Endothelial cell of umbilical vein (primary cell): ENCODE results near the gene MAML3. TPM values are rescaled to one million over a fixed set of nuclear protein-coding genes. Genes with fewer than 3 reads are reported as not detected.
A peak's percentile ranks its signal among the peaks of the same experiment; 100 is the strongest.

Source experiments
- BruUV-seq: library from RNA; stranded (reverse); fragments of 400-500 nt; replicated peaks from 2 replicates; lab custom pipeline; 2021; lab: Mats Ljungman, UMichigan
- CTCF ChIA-PET: fragments of 300-600, 350-600 bp; sonication (Branson Sonifier 250); formaldehyde crosslinking; loops from one replicate; lab custom pipeline; 2021; ENCODE audit warnings: antibody characterized with exemption, inconsistent platforms; lab: Charles Lee
- POLR2A ChIA-PET: fragments of 300-600, 350-600 bp; sonication (Branson Sonifier 250); formaldehyde crosslinking; loops from one replicate; lab custom pipeline; 2021; ENCODE audit warnings: antibody characterized with exemption, inconsistent platforms; lab: Charles Lee
- DNase-seq: peaks from one replicate; pipeline ENCODE4 v3.0.0-alpha.2; 2011; ENCODE audit warnings: low read depth, low spot score
- FAIRE-seq: peaks from 2 replicates; lab custom pipeline; 2011; peaks lifted over from hg19 to GRCh38; lab: Jason Lieb, UNC
- H2AFZ ChIP-seq: 2 replicates; pipeline ENCODE4 v1.6.0; 2012; ENCODE audit warnings: low read depth, low read length, control low read depth, inconsistent platforms
- H3K27ac ChIP-seq: 2 replicates; pipeline ENCODE4 v1.5.1; 2011; ENCODE audit warnings: low read depth, mild to moderate bottlenecking, control low read depth, low read length, moderate library complexity; ENCODE audit not compliant: insufficient read depth
- H3K27me3 ChIP-seq, 2 experiments: 2 replicates each; pipeline versions ENCODE4 v1.6.0 to v1.6.1; 2011; ENCODE audit warnings: low read length in 2 of 2, mixed read lengths in 1 of 2; ENCODE audit not compliant: control insufficient read depth in 2 of 2, insufficient read depth in 2 of 2
- H3K36me3 ChIP-seq, 2 experiments: 2 replicates in 1 of 2; 3 replicates in 1 of 2; pipeline ENCODE4 v1.5.1; 2011; ENCODE audit warnings: low read length in 2 of 2, mild to moderate bottlenecking in 1 of 2, moderate library complexity in 1 of 2; ENCODE audit not compliant: control insufficient read depth in 2 of 2, insufficient read depth in 2 of 2; ENCODE audit errors: extremely low read depth in 1 of 2
- H3K4me1 ChIP-seq: 3 replicates; pipeline ENCODE4 v1.5.1; 2011; ENCODE audit warnings: mild to moderate bottlenecking, low read length; ENCODE audit not compliant: control insufficient read depth, insufficient read depth; ENCODE audit errors: extremely low read depth
- H3K4me2 ChIP-seq: 2 replicates; pipeline ENCODE4 v1.6.1; 2011; ENCODE audit warnings: low read length, control low read depth, mixed read lengths; ENCODE audit not compliant: insufficient read depth
- H3K4me3 ChIP-seq, 3 experiments: fragments of 200-600 bp in 1 of 3; sonication (generic), shearing (Covaris generic) in 1 of 3; replicated peaks in 1 of 3; 2 replicates each; pipeline ENCODE4 v1.5.1; 2011 to 2016; ENCODE audit warnings: control low read depth in 3 of 3, low read length in 3 of 3, mild to moderate bottlenecking in 2 of 3, inconsistent platforms in 1 of 3, low read depth in 1 of 3, moderate library complexity in 1 of 3; ENCODE audit not compliant: insufficient read depth in 1 of 3
- H3K79me2 ChIP-seq: 2 replicates; pipeline ENCODE4 v1.6.0; 2012; ENCODE audit warnings: low read length, inconsistent platforms; ENCODE audit not compliant: control insufficient read depth, insufficient read depth
- H3K9ac ChIP-seq: replicated peaks from 2 replicates; pipeline ENCODE3; 2011; ENCODE audit warnings: low read length, control low read depth; ENCODE audit not compliant: insufficient read depth; ENCODE audit errors: extremely low read depth
- H3K9me1 ChIP-seq: replicated peaks from 3 replicates; pipeline ENCODE4 v1.6.0; 2011; ENCODE audit warnings: mild to moderate bottlenecking, low read length; ENCODE audit not compliant: control insufficient read depth, insufficient read depth; ENCODE audit errors: extremely low read depth
- H3K9me3 ChIP-seq: replicated peaks from 2 replicates; pipeline ENCODE4 v1.5.1; 2012; ENCODE audit warnings: low read length, inconsistent platforms; ENCODE audit not compliant: control insufficient read depth, insufficient read depth
- H4K20me1 ChIP-seq: replicated peaks from 2 replicates; pipeline ENCODE3; 2011; ENCODE audit warnings: mild to moderate bottlenecking, low read length; ENCODE audit not compliant: control insufficient read depth, insufficient read depth; ENCODE audit errors: extremely low read depth
- EZH2 ChIP-seq: IDR thresholded peaks from 2 replicates; pipeline ENCODE4 v1.6.1; 2012; ENCODE audit warnings: borderline replicate concordance, low read depth, mild to moderate bottlenecking, moderate library complexity, low read length, inconsistent platforms; ENCODE audit not compliant: severe bottlenecking
- FOS ChIP-seq: IDR thresholded peaks from 2 replicates; pipeline ENCODE4 v1.6.1; 2011; ENCODE audit warnings: mild to moderate bottlenecking, low read length, moderate library complexity, borderline replicate concordance; ENCODE audit not compliant: insufficient read depth
- GATA2 ChIP-seq: IDR thresholded peaks from 2 replicates; pipeline ENCODE4 v1.7.0; 2011; ENCODE audit warnings: low read depth, mild to moderate bottlenecking, moderate library complexity, mixed read lengths, low read length; ENCODE audit not compliant: insufficient read length, insufficient read depth
- JUN ChIP-seq: IDR thresholded peaks from 2 replicates; pipeline ENCODE4 v1.6.1; 2011; ENCODE audit warnings: borderline replicate concordance, low read depth; ENCODE audit not compliant: insufficient read length, insufficient read depth
- MYC ChIP-seq: IDR thresholded peaks from one replicate; pipeline ENCODE4 v1.6.1; 2011; ENCODE audit warnings: mild to moderate bottlenecking, low read depth, low read length
- POLR2AphosphoS5 ChIP-seq: IDR thresholded peaks from 2 replicates; pipeline ENCODE4 v1.6.1; 2012; ENCODE audit warnings: low read depth, mild to moderate bottlenecking, control low read depth, low read length, moderate library complexity; ENCODE audit not compliant: insufficient read depth
- dilution Hi-C: fragments of 300-500 bp; cut with MboI; formaldehyde crosslinking; loops from one replicate; pipeline ENCODE4 v1.15.0; 2019; ENCODE audit warnings: low sequenced_read_pairs; ENCODE audit not compliant: extremely low pct_ligation_motif_present
- intact Hi-C: fragments of 100-400 bp; cut with micrococcal nuclease; formaldehyde crosslinking; loops from one replicate; pipeline ENCODE4 v1.10.0; 2022
- polyA plus RNA-seq, 4 experiments: library from polyadenylated mRNA; depleted of rRNA in 3 of 4; stranded (reverse) in 3 of 4; unstranded in 1 of 4; fragments of >200 nt; gene quantifications; 2 replicates each; pipeline versions ENCODE4 v1.2.1 to v1.2.3, GENCODE V29; 2011 to 2012; ENCODE audit warnings: missing spikeins in 1 of 4
- total RNA-seq: library from RNA; stranded (reverse); gene quantifications from 2 replicates; pipeline ENCODE4 v1.2.3, GENCODE V29; 2021
- TF ChIP-seq, protein P1 (sequence below): IDR thresholded peaks from 2 replicates; pipeline ENCODE4 v1.6.1; 2011; ENCODE audit not compliant: insufficient read depth, insufficient read length

Gene MAML3
- total and polyA plus RNA-seq, 2 donors (not counting 3 experiments of a cell fraction or from before 2014, with no cell fraction given) = 14.0 to 20.3 TPM

DNA sequence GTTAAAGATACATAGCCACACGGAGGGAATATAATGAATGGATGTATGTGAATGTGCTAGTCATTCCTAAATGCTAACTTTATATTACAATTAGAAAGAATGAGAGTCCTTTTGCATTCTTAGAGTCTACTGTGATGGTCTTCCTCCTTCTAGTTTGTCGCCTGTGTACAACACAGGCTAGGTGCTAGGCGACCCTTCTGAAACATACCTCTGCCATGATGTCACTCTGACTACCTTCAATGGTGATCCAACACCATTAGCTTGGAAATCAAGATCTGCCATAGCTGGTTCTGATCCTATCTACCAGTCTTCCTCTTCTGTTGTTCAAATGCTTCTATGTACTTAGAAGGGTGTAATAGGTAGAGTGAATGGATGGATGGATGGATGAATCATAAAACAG, 337.1 kb downstream of the MAML3 start:
- TF ChIP-seq JUN (peak; percentile 1), MYC (no peak)
- no peak overlapping the region for H3K27ac ChIP-seq
- H4K20me1 ChIP-seq = no peaks in the 10 kb centered on the region
- H3K4me1 ChIP-seq = peaks cover 22% of the 10 kb centered on the region
- no peak overlapping the region for H2AFZ ChIP-seq
- POLR2A ChIA-PET = no interaction called here
- DNase-seq (no peak), FAIRE-seq (no peak)
- H3K4me3 ChIP-seq = no peak overlapping the region
- H3K79me2 ChIP-seq = no peaks in the 10 kb centered on the region
- no peak overlapping the region for H3K9ac ChIP-seq
- dilution Hi-C loops = no loop called here
- H3K27me3 ChIP-seq = no peaks in the 10 kb centered on the region
- no peaks in the 10 kb centered on the region for H3K9me1 ChIP-seq
- H3K4me2 ChIP-seq = no peak overlapping the region
- BruUV-seq = no TSS peak
- CTCF ChIA-PET = interaction anchor here (1.1 to 2.6 kb wide), 2 partner anchors 53 to 76 kb away, joined by 3 to 6 read pairs; no protein-coding TSS in a partner anchor
- intact Hi-C loops = loop anchor here (1.0 to 5.0 kb wide), 5 partner anchors 48 to 275 kb away; no protein-coding TSS in a partner anchor
- no peaks in the 10 kb centered on the region for H3K36me3 ChIP-seq
- no peaks in the 10 kb centered on the region for H3K9me3 ChIP-seq

DNA sequence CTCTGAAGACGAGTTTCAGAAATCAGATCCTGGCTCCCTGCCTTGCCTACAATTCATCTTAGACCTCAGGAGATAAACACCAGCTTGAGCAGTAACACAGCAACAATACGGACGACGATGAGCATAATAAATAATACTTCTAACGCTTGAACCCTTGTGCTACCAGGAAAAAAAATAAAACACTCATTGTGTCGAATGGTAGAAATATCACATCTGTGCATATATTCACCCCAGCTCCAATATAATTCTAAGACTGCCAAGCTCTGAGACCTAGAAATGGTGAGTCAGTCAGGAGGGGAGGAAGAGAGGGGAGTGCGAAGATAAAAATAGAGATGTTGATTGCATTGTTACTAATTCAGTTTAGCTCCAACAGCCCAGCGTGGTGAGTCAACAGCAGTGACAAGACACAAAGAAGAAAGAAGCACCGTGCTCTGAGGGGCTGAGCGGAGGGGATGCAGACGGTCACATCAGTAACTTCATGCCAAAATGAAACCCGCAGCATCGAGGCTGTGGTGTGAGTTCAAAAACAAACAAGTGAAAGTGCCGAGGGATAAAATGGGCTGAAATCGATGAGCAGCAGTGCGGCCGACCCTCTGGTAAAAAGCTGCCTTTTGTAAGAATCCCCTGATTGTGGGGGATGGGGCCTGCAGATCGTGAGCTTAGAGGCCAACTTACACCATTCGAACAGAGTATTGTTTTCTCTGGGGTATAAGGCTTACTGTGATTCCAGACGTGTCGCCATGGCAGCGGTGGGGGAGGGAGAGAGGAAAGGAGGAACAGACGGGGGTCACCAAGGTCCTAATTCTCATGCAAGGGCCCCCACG, 338.0 kb downstream of the MAML3 start:
- FAIRE-seq (peak; percentile 89), DNase-seq (peak; percentile 94)
- H3K27me3 ChIP-seq = no peaks in the 10 kb centered on the region
- BruUV-seq = TSS peak; percentile 91
- no peaks in the 10 kb centered on the region for H3K79me2 ChIP-seq
- ChIA-PET CTCF (interaction anchor here (0.5 to 2.6 kb wide), 5 partner anchors 24 to 231 kb away, joined by 3 to 8 read pairs (median 6); no protein-coding TSS in a partner anchor), POLR2A (no interaction called here)
- peak overlapping the region; percentile 39 for H3K4me2 ChIP-seq
- no peaks in the 10 kb centered on the region for H4K20me1 ChIP-seq
- H2AFZ ChIP-seq = peak overlapping the region; percentile 2
- dilution Hi-C loops = no loop called here
- intact Hi-C loops = loop anchor here (1.0 to 5.0 kb wide), 5 partner anchors 49 to 276 kb away; no protein-coding TSS in a partner anchor
- H3K27ac ChIP-seq = peak overlapping the region; percentile 61
- TF ChIP-seq FOS = peak; percentile 97
- peak; percentile 71 for TF ChIP-seq JUN
- TF ChIP-seq, protein P1, sequence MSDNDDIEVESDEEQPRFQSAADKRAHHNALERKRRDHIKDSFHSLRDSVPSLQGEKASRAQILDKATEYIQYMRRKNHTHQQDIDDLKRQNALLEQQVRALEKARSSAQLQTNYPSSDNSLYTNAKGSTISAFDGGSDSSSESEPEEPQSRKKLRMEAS = no peak
- no peak for TF ChIP-seq EZH2
- TF ChIP-seq POLR2AphosphoS5 = peak; percentile 61
- TF ChIP-seq GATA2 = peak; percentile 31
- H3K4me1 ChIP-seq = peaks cover 22% of the 10 kb centered on the region
- H3K36me3 ChIP-seq = no peaks in the 10 kb centered on the region
- no peaks in the 10 kb centered on the region for H3K9me1 ChIP-seq
- no peaks in the 10 kb centered on the region for H3K9me3 ChIP-seq
- H3K4me3 ChIP-seq = peak overlapping the region in 2 of 3 experiments; percentile 31 to 53
- H3K9ac ChIP-seq = peak overlapping the region; percentile 55
